Measurements from ENCODE around the gene ANK2.

- no peak for TF ChIP-seq POLR2A (IDR thresholded peaks at IDR 0.05)
- TF ChIP-seq, protein P1, sequence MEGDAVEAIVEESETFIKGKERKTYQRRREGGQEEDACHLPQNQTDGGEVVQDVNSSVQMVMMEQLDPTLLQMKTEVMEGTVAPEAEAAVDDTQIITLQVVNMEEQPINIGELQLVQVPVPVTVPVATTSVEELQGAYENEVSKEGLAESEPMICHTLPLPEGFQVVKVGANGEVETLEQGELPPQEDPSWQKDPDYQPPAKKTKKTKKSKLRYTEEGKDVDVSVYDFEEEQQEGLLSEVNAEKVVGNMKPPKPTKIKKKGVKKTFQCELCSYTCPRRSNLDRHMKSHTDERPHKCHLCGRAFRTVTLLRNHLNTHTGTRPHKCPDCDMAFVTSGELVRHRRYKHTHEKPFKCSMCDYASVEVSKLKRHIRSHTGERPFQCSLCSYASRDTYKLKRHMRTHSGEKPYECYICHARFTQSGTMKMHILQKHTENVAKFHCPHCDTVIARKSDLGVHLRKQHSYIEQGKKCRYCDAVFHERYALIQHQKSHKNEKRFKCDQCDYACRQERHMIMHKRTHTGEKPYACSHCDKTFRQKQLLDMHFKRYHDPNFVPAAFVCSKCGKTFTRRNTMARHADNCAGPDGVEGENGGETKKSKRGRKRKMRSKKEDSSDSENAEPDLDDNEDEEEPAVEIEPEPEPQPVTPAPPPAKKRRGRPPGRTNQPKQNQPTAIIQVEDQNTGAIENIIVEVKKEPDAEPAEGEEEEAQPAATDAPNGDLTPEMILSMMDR (IDR thresholded peaks at IDR 0.05): no peak
These were observed 95.7 kb downstream of the ANK2 start for GRCh38 chr4:113145147-113145518.
